Lung microvascular endothelial cell (primary cell): ENCODE measurements around the gene APOBEC3B. TPM values are rescaled to one million over a fixed set of nuclear protein-coding genes. Genes with fewer than 3 reads are reported as not detected.
"Not testable (repeated sequence)": the region's sequence is repeated elsewhere in the genome, so short reads cannot be mapped to it uniquely, and the experiment has no call there.

Source experiments
- DNase-seq, 2 donors: peaks; one replicate each; pipeline versions ENCODE4 v3.0.0 to v3.0.0-alpha.2; 2010; ENCODE audit warnings: low read depth in 2 of 2
- total RNA-seq: library from RNA; depleted of rRNA; stranded (reverse); fragments of >200 nt; gene quantifications from 2 replicates; pipeline ENCODE4 v1.2.1, GENCODE V29; 2014

The APOBEC3B gene
- total RNA-seq, 1 donor from 2014 or later: 0.20 TPM

- no peak for DNase-seq
Measured at GRCh38 chr22:39028281-39028680, 46.1 kb downstream of the APOBEC3B start.

GRCh38 chr22:39029227-39029626, 47.1 kb downstream of the APOBEC3B start:
- no peak for DNase-seq

GRCh38 chr22:39030705-39031104, 48.6 kb downstream of the APOBEC3B start:
- no peak for DNase-seq

- DNase-seq: not testable (repeated sequence)
Measured at GRCh38 chr22:39031434-39032295, 49.5 kb downstream of the APOBEC3B start.

- not testable (repeated sequence) for DNase-seq
Measured at GRCh38 chr22:39037071-39037470, 54.9 kb downstream of the APOBEC3B start.

GRCh38 chr22:39039306-39040126, 57.4 kb downstream of the APOBEC3B start:
- no peak for DNase-seq

GRCh38 chr22:39040155-39040537, 58.0 kb downstream of the APOBEC3B start:
- not testable (repeated sequence) for DNase-seq

GRCh38 chr22:39040538-39041296, 58.6 kb downstream of the APOBEC3B start, which contains the start of gene APOBEC3F:
Gene APOBEC3F, plus strand, starts transcription at chr22:39040864. Its CDS starts 97 bp downstream, at chr22:39040961.
- peak; percentile 31 to 47 for DNase-seq

GRCh38 chr22:39041908-39042307, 59.8 kb downstream of the APOBEC3B start:
- DNase-seq: no peak

Other genes starting within 250 kb of the APOBEC3B start
- 80.9 and 104 TPM in 2 replicates for gene SUN2, start 226.3 kb upstream of the APOBEC3B start, total RNA-seq
- 12.0 and 15.1 TPM in 2 replicates for gene DNAL4, start 188.2 kb upstream of the APOBEC3B start, total RNA-seq
- gene NPTXR, start 138.3 kb upstream of the APOBEC3B start, total RNA-seq: under 0.01 TPM in 2 replicates
- 11.9 and 13.3 TPM in 2 replicates for gene CBX6, start 110.1 kb upstream of the APOBEC3B start, total RNA-seq
- not detected in 2 replicates for gene APOBEC3A, start 24.7 kb upstream of the APOBEC3B start, total RNA-seq
- 0.20 and 2.0 TPM in 2 replicates for gene APOBEC3C, start 31.9 kb downstream of the APOBEC3B start, total RNA-seq
- under 0.01 and 0.44 TPM in 2 replicates for gene APOBEC3D, start 38.8 kb downstream of the APOBEC3B start, total RNA-seq
- gene APOBEC3F, start 58.5 kb downstream of the APOBEC3B start, total RNA-seq: 4.4 and 5.4 TPM in 2 replicates
- gene APOBEC3G, start 94.9 kb downstream of the APOBEC3B start, total RNA-seq: 2.0 and 4.0 TPM in 2 replicates
- 0.22 TPM in 1 of 2 replicates, not detected in the other for gene APOBEC3H, start 114.9 kb downstream of the APOBEC3B start, total RNA-seq
- gene CBX7, start 170.3 kb downstream of the APOBEC3B start, total RNA-seq: 2.4 and 5.8 TPM in 2 replicates